CD1c-positive myeloid dendritic cell (primary cell): ENCODE measurements around the gene HSD17B14.
"Not testable (repeated sequence)": the region's sequence is repeated elsewhere in the genome, so short reads cannot be mapped to it uniquely, and the experiment has no call there.

Experiments
- DNase-seq: peaks from one replicate; pipeline ENCODE4 v3.0.0-alpha.2; 2016; ENCODE audit errors: extremely low spot score

HSD17B14 gene

DNA sequence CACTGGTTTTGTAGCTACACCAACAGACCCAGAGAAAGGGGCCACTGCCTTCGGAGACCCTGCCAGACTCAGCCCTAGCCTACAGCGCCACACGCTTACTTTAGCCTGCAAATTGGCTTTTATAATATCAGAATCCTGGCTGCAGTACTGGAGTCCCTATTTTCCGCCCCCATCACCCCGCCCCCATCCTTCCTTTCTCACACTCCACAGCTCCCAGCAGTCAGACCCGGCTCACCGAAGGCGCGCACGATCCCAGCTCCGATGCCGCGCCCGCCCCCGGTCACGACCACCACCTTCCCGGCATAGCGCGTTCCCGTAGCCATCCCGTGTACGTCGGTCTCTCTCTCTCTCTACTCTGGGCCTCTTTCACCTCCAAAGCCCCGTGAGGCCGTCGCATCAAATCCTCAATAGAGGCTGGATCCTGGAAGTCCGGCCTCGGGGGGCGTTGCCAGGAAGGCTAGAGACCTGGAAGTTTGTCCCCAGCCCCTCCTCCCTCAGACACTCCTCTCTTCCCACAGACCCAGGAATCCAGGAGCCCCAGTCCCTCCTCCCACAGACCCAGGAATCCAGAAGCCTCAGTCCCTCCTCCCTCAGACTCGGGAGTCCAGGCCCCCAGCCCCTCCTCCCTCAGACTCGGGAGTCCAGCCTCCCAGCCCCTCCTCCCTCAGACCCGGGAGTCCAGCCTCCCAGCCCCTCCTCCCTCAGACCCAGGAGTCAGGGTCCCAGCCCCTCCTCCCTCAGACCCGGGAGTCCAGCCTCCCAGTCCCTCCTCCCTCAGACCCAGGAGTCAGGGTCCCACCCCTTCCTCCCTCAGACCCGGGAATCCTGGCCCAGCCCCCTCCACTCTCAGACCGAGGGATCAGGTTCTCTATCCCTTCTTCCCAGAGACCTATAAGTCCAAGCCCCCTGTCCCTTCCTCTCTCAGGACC, at the start of gene HSD17B14:
Gene HSD17B14, minus strand, starts transcription at position 403 of the 929 bp plus-strand sequence. Its CDS starts 80 bp downstream, at position 323.
- DNase-seq = no peak

DNA sequence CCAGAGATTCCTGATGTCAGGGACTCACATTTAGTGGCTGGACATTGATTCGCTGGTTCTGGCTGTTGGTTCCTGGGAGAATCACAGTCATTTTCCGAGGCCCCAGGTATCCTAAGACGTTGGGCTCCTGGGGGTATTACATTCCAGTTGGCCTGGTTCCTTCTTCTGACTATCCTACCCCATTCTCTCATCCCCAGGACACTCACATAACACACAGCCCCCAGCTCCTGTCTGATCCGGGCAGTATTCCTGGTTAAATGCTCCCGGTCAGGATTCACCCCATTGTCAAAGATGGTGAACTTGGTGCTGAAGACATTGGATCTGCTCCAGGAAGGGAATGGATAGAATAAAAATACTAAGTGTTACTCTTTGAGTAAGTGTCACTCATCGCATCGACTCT, 47.4 kb upstream of the HSD17B14 start:
- DNase-seq = no peak

DNA sequence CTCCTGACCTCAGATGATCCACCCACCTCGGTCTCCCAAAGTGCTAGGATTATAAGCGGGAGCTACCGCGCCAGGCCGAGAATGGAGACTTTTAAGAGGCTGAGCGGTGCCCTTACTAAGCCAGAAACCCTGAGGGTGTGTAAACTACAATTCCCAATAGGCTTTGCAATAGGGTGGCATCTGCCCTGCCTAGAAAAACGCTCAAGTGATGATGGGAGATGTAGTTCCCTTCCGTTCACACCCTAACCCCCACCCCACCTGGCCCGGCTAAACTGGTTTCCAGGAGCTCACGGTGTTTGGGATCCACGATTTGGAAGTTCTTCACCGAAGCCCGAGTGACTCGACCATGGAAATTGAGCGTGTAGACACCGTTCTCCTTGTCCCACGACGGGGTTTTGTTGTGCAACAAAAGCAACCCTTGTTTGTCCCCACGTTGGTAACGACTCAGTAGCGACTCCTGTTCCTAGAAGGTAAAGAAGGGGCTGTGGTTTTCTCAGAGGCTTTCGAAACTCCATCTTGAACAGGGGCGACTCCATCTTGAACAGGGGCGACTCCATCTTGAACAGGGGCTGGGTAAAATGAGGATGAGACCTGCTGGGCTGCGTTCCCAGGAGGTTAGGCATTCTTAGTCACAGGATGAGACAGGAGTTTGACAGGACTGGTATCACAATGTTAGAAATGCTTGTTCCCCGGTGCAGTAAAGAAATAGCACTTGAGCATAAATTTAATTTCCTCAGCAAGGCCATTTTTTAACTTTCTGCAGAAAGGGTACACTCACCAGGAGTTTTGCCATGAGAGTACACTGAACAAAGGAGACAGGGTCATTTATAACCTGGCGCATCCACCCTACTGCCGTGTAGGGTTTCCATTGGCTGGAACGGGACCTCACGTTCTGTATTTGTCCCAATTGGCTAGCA, 45.7 kb upstream of the HSD17B14 start:
- DNase-seq = peak; percentile 23

DNA sequence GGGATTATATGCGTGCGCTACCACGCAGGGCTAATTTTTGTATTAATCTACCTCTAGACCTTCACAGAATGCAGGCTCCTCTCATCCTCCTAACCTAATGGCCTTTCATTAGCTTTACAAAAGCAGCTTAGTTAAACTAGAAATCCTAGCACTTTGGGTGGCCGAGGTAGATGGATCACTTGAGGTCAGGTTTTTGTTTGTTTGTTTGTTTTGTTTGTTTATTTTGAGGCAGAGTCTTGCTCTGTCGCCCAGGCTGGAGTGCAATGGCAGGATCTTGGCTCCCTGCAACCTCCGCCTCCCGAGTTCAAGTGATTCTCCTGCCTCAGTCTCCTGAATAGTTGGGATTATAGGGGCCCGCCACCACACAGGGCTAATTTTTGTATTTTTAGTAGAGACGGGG, 43.4 kb upstream of the HSD17B14 start:
- DNase-seq = not testable (repeated sequence)

DNA sequence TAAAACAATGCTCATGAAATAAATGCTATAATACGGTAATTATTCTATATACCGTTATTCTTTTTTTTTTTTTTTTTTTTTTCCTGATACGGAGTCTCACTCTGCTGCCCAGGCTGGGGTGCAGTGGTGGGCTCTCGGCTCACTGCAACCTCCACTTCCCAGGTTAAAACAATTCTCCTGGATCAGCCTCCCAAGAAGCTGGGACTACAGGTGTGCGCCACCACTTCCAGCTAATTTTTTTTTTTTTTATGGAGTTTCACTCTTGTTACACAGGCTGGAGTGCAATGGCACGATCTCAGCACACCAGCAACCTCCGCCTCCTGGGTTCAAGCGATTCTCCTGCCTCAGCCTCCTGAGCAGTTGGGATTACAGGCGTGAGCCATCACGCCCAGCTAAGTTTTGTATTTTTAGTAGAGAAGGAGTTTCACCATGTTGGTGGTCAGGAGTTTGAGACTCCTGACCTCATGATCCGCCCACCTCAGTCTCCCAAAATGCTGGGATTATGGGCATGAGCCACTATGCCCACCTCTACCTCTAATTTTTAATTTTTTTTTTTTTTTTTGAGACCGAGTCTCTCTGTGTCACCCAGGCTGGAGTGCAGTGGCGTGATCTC, 42.8 kb upstream of the HSD17B14 start:
- no peak for DNase-seq

DNA sequence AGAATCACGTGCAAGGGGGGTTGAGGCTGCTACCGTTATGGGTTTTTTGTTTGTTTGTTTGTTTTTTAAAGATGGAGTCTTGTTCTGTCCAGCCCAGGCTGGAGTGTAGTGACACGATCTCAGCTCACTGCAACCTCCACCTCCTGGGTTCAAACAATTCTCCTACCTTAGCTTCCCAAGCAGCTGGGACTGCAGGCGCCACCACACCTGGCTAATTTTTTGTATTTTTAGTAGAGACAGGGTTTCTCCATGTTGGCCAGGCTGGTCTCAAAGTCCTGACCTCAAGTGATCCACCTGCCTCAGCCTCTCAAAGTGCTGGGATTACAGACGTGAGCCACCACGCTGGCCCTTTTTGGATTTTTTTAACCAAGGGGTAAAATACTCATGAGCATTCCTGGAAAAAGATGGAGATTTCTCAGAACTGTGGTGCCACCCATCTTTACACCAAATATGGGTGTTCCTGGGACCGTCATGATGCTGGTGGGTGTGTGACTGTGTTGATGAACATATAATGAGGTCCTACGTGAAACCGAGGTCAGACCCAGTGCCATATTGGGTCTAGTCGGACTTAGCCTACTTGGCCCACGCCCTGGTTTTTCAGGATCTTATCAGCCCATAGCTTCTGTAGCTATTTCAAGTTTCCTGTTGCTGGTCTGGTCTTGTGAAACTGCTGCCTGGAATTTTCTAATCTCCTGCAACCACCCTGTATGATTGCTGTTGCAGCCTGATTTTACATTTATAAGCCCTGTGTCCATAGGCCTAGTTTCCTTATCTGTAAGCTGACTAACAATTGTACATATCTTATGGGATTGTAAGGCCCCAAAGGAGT, 42.1 kb upstream of the HSD17B14 start:
- peak; percentile 88 for DNase-seq

DNA sequence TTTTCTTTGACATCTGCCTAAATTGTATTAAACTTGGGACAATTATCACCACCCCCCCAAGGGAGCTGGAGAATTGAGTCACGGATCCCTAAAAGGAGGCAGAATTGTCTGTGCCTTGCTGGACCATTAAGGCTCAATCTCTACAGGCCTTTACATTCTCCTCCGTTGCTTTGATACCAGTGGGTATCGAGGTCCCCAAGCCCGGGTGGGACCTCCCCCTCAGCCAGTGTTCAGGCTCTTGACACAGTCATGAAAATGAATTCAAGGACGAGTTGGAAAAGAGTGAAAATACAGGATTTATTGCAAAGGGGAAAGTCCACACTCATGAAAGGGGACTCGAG, 41.5 kb upstream of the HSD17B14 start:
- peak; percentile 24 for DNase-seq

DNA sequence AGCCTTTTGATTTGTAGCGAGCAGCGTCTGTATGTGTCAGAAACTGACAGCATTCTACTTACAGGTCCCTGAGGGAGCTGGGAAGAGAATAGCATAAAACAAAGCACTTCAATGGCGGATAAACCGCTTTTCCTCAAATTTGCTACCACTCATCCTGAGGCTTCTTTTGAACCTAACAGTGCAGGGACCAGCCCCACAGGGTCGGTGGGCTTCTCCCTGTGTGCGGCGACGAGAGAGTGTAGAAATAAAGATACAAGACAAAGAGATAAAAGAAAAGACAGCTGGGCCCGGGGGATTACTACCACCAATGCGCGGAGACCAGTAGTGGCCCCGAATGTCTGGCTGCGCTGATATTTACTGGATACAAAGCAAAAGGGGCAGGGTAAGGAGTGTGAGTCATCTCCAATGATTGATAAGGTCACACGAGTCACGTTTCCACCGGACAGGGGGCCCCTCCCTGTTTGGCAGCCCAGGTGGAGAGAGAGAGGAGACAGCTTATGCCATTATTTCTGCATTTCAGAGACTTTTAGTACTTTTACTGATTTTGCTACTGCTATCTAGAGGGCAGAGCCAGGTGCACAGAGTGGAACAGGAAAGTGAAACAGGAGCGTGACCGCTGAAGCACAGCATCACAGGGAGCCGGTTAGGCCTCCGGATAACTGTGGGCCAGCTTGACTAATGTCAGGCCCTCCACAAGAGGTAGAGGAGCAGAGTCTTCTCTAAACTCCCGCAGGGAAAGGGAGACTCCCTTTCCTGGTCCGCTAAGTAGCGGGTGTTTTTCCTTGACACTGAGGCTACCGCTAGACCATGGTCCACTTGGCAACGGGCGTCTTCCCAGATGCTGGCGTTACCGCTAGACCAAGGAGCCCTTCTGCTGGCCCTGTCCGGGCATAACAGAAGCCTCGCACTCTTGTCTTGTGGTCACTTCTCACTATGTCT, 40.0 kb upstream of the HSD17B14 start:
- peak; percentile 47 for DNase-seq

DNA sequence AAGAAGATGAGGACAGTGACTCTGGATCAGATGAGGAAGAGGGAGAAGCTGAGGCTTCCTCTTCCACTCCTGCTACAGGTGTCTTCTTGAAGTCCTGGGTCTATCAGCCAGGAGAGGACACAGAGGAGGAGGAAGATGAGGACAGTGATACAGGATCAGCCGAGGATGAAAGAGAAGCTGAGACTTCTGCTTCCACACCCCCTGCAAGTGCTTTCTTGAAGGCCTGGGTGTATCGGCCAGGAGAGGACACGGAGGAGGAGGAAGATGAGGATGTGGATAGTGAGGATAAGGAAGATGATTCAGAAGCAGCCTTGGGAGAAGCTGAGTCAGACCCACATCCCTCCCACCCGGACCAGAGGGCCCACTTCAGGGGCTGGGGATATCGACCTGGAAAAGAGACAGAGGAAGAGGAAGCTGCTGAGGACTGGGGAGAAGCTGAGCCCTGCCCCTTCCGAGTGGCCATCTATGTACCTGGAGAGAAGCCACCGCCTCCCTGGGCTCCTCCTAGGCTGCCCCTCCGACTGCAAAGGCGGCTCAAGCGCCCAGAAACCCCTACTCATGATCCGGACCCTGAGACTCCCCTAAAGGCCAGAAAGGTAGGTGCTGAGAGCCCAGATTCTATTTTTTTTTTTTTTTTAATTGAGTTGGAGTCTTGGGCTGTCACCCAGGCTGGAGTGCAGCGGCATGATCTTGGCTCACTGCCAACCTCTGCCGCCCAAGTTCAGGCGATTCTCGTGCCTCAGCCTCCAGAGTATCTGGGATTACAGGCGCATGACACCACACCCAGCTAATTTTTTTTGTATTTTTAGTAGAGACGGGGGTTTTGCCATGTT, 38.2 kb upstream of the HSD17B14 start:
- DNase-seq = peak; percentile 89

DNA sequence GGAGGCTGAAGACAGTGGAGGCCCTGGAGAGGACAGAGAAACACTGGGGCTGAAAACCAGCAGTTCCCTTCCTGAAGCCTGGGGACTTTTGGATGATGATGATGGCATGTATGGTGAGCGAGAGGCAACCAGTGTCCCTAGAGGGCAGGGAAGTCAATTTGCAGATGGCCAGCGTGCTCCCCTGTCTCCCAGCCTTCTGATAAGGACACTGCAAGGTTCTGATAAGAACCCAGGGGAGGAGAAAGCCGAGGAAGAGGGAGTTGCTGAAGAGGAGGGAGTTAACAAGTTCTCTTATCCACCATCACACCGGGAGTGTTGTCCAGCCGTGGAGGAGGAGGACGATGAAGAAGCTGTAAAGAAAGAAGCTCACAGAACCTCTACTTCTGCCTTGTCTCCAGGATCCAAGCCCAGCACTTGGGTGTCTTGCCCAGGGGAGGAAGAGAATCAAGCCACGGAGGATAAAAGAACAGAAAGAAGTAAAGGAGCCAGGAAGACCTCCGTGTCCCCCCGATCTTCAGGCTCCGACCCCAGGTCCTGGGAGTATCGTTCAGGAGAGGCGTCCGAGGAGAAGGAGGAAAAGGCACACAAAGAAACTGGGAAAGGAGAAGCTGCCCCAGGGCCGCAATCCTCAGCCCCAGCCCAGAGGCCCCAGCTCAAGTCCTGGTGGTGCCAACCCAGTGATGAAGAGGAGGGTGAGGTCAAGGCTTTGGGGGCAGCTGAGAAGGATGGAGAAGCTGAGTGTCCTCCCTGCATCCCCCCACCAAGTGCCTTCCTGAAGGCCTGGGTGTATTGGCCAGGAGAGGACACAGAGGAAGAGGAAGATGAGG, 37.4 kb upstream of the HSD17B14 start:
- DNase-seq = peak; percentile 43

DNA sequence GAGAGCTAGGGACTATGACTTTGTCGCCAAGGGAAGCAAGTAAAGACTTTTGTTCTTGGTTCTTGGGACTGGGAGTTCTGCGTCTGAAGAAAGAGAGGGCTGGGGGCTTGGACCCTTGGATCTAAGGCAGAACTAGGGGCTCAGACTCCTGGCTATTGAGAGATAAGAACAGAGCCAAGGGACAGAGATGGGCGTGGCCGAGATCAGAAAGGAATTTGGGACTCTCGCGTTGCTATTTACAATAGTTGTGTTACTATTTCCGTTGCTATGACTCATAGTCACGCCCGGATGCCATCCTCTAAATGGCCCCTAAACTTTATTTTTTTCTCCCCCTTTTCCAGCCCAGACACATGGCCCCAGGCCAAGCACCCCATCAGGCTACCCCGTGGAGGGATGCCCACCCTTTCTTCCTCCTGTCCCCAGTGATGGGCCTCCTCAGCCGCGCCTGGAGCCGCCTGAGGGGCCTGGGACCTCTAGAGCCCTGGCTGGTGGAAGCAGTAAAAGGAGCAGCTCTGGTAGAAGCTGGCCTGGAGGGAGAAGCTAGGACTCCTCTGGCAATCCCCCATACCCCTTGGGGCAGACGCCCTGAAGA, 36.7 kb upstream of the HSD17B14 start:
- peak; percentile 93 for DNase-seq

DNA sequence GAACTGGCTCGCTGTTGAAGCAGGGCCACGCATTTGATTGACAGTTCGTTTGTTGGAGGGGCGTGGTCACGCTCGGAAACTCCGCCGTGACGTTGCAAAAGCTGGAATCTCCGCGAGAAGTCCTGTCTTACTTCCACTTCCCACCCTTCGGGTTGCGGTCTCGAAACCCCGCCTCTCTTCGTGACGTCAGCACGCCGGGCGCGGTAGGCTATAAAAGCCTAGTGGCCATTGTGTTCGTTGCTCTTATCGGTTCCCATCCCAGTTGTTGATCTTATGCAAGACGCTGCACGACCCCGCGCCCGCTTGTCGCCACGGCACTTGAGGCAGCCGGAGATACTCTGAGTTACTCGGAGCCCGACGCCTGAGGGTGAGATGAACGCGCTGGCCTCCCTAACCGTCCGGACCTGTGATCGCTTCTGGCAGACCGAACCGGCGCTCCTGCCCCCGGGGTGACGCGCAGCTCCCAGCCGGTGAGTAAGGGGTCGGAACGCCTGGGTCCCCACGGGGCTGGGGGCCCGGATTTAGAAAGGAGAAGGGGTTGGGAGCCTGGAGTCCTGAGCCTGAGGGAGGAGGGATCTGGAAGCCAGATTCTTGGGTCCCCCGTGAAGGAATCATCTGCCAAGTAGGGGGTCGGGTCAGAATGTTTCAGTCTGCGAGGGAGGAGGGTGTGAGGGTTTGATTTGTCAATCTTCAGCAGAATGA, 36.0 kb upstream of the HSD17B14 start, which contains the start of gene PPP1R15A:
Gene PPP1R15A, plus strand, starts transcription at position 240 of the 702 bp plus-strand sequence. CDS start 813 bp downstream, outside the sequence.
- peak; percentile 99 for DNase-seq

DNA sequence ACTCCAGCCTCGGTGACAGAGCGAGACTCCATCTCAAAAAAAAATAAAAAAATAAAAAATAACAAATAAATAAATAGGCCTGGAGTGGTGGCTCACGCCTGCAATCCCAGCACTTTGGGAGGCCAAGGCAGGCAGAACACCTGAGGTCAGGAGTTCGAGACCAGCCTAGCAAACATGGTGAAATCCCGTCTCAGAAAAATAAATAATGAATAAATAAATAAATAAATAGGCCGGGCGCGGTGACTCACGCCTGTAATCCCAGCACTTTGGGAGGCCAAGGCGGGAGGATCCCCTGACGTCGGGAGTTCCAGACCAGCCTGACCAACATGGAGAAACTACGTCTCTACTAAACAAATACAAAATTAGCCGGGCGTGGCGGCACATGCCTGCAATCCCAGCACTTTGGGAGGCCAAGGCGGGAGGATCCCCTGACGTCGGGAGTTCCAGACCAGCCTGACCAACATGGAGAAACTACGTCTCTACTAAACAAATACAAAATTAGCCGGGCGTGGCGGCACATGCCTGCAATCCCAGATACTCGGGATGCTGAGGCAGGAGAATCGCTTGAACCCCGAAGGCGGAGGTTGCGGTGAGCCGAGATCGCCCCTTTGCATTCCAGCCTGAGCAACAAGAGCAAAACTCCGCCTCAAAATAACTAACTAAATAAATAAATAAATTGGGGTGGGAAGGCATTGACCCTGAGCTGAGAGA, 35.3 kb upstream of the HSD17B14 start:
- not testable (repeated sequence) for DNase-seq

DNA sequence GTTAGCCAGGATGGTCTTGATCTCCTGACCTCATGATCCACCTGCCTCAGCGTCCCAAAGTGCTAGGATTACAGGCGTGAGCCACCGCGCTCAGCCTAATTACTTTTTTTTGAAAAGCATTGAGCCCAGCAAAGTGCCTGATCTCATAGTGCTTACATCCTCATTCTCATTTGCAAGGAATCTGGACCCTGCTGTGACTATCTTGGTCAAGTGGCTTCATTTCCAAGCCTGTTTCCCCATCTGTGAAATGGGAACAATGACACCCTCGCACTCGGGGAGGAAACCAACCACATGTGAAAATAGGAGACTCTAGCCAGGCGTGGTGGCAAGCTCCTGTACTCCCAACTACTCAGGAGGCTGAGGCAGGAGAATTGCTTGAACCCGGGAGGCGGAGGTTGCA, 33.8 kb upstream of the HSD17B14 start:
- peak; percentile 23 for DNase-seq

DNA sequence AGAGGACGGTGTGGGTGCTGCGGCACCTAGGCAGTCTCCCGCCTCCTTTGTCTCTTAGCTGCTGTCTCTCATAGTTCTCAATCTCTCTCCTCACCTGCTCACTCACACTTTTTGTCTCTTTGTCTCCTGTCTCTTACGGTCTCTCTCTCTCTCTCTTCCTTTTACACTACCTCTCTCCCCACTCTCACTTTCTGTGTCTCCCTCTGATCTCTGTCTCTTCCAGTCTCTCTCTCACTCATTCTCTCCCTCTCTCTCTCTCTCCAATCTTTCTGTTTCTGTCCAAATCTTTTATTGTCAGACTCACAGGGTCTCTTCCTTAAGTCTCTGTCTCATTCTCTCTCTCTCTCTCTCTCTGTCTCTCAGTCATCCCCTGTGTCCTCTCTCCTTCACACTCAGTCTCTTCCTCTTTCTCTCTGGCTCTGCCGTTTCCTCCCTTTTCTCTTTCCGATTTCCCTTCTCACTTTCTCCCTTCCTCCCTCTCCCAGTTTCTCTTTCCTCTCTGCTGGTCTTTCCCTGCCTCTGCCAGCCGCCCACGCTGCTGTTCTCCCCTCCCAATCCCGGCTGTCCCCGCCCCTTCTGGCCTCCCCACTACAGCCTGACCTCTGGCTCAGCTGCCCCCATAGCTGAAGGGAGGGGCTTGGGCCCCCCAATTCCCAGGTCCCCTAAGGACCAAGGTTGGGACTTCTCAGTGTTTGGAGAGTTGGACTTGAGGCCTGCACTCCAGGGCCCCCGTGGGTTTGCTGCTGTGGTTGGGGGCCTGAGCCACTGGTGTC, 32.0 kb upstream of the HSD17B14 start, which contains the start of gene PLEKHA4:
Gene PLEKHA4, minus strand, starts transcription at position 504 of the 773 bp plus-strand sequence. CDS start 997 bp downstream, outside the sequence.
- DNase-seq = no peak

DNA sequence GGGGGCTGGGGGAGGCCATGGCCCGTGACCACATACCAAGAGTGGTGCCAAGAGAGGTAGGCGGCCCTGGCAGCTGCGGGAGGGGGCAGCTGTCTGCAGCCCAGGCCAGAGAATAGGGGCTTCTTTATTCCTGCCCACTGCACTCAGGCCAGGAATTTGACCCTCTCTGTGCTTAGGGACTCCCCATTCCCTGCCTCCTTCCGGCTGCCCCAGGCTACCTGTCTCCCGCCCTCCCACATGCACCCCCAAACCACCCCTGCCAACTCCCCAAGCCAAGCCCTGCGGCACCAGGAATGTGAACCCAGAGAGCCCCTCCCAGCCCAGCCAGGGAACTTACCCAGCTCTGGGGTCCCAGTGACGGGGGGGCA, 31.4 kb upstream of the HSD17B14 start:
- no peak for DNase-seq
